H1 (cell line): ENCODE data around the gene FRMD6. TPM values are rescaled to one million over a fixed set of nuclear protein-coding genes. Genes with fewer than 3 reads are reported as not detected.

Experiments
- CTCF ChIA-PET: fragments of 300-600 bp; sonication (Branson Sonifier 250); formaldehyde crosslinking; loops from one replicate; lab custom pipeline; 2021; ENCODE audit not compliant: partially characterized antibody; lab: Charles Lee
- POLR2A ChIA-PET: fragments of 300-600 bp; sonication (Branson Sonifier 250); formaldehyde crosslinking; loops from one replicate; lab custom pipeline; 2021; ENCODE audit warnings: inconsistent platforms; ENCODE audit not compliant: partially characterized antibody; lab: Charles Lee
- DNase-seq, 2 experiments: peaks; one replicate each; pipeline versions ENCODE4 v3.0.0 to v3.0.0-alpha.2; 2010 to 2022; ENCODE audit warnings: low spot score in 2 of 2, low read depth in 1 of 2, mixed read lengths in 1 of 2
- FAIRE-seq: peaks from 2 replicates; lab custom pipeline; 2011; peaks lifted over from hg19 to GRCh38; lab: Jason Lieb, UNC
- H2AFZ ChIP-seq: 2 replicates; pipeline ENCODE4 v1.8.1; 2012; ENCODE audit warnings: low read length, inconsistent platforms
- H2AK5ac ChIP-seq: 2 replicates; pipeline ENCODE4 v1.6.1; 2013; ENCODE audit warnings: low read depth, low read length
- H2BK120ac ChIP-seq: replicated peaks from 2 replicates; pipeline ENCODE3; 2013; ENCODE audit warnings: low read depth, low read length, inconsistent platforms
- H2BK12ac ChIP-seq: 2 replicates; pipeline ENCODE4 v1.6.1; 2013; ENCODE audit warnings: low read depth, low read length
- H2BK15ac ChIP-seq: 2 replicates; pipeline ENCODE4 v1.6.1; 2013; ENCODE audit warnings: low read length
- H2BK20ac ChIP-seq: 2 replicates; pipeline ENCODE4 v1.6.1; 2013; ENCODE audit warnings: low read length
- H2BK5ac ChIP-seq: 2 replicates; pipeline ENCODE4 v1.6.1; 2013; ENCODE audit warnings: low read depth, low read length
- H3K14ac ChIP-seq: 2 replicates; pipeline ENCODE4 v1.6.1; 2013; ENCODE audit warnings: inconsistent platforms; ENCODE audit not compliant: insufficient read length
- H3K18ac ChIP-seq: 2 replicates; pipeline ENCODE4 v1.6.1; 2013; ENCODE audit warnings: low read length; ENCODE audit errors: extremely low read depth
- H3K23ac ChIP-seq: 2 replicates; pipeline ENCODE4 v1.6.1; 2013; ENCODE audit warnings: inconsistent platforms; ENCODE audit not compliant: insufficient read length
- H3K23me2 ChIP-seq: 2 replicates; pipeline ENCODE4 v1.6.1; 2013; ENCODE audit warnings: low read depth, low read length
- H3K27ac ChIP-seq: 2 replicates; pipeline ENCODE4 v1.6.1; 2011; ENCODE audit warnings: low read depth, low read length, inconsistent platforms
- H3K27me3 ChIP-seq, 4 experiments: replicated peaks in 1 of 4; 1 replicate in 1 of 4; 2 replicates in 3 of 4; pipeline versions ENCODE4 v1.6.1 to v1.8.1; 2011 to 2013; ENCODE audit warnings: low read length in 3 of 4, mild to moderate bottlenecking in 3 of 4, inconsistent platforms in 2 of 4, mixed read lengths in 2 of 4, moderate library complexity in 1 of 4; ENCODE audit not compliant: control insufficient read depth in 3 of 4, insufficient read depth in 3 of 4; ENCODE audit errors: extremely low read depth in 1 of 4
- H3K36me3 ChIP-seq, 4 experiments: 2 replicates each; pipeline versions ENCODE4 v1.6.1 to v1.8.1; 2011 to 2013; ENCODE audit warnings: mild to moderate bottlenecking in 4 of 4, low read length in 3 of 4, moderate library complexity in 2 of 4, control low read depth in 1 of 4, inconsistent platforms in 1 of 4; ENCODE audit not compliant: insufficient read depth in 4 of 4, control insufficient read depth in 2 of 4
- H3K4ac ChIP-seq: replicated peaks from 2 replicates; pipeline ENCODE3; 2013; ENCODE audit warnings: low read length, low read depth, mixed read lengths, inconsistent platforms; ENCODE audit not compliant: insufficient read length
- H3K4me1 ChIP-seq, 4 experiments: replicated peaks in 1 of 4; 1 replicate in 1 of 4; 2 replicates in 3 of 4; pipeline versions ENCODE4 v1.6.1 to v1.8.1; 2011 to 2013; ENCODE audit warnings: low read length in 3 of 4, inconsistent platforms in 2 of 4, mixed read lengths in 1 of 4; ENCODE audit not compliant: insufficient read depth in 4 of 4, control insufficient read depth in 3 of 4
- H3K4me2 ChIP-seq, 2 experiments: 2 replicates each; pipeline versions ENCODE4 v1.6.1 to v1.8.1; 2011 to 2013; ENCODE audit warnings: low read depth in 2 of 2, low read length in 2 of 2, control low read depth in 1 of 2, inconsistent platforms in 1 of 2, mild to moderate bottlenecking in 1 of 2; ENCODE audit not compliant: insufficient read depth in 1 of 2
- H3K4me3 ChIP-seq, 4 experiments: fragments of 200-600, 300-600 bp in 1 of 4; sonication (generic), shearing (Covaris generic), sonication (Bioruptor Twin) in 1 of 4; 2 replicates each; pipeline versions ENCODE4 v1.5.1 to v1.8.1; 2011 to 2016; ENCODE audit warnings: low read length in 4 of 4, low read depth in 3 of 4, control low read depth in 2 of 4, inconsistent platforms in 2 of 4, mild to moderate bottlenecking in 2 of 4, mixed read lengths in 1 of 4, moderate library complexity in 1 of 4; ENCODE audit not compliant: insufficient read depth in 2 of 4; ENCODE audit errors: extremely low read depth in 1 of 4
- H3K56ac ChIP-seq: replicated peaks from 2 replicates; pipeline ENCODE3; 2013; ENCODE audit warnings: low read depth, mild to moderate bottlenecking, mixed read lengths, low read length, inconsistent platforms; ENCODE audit not compliant: insufficient read length
- H3K79me1 ChIP-seq: 2 replicates; pipeline ENCODE4 v1.6.1; 2013; ENCODE audit warnings: low read depth, low read length, control low read depth
- H3K79me2 ChIP-seq, 2 experiments: 2 replicates each; pipeline versions ENCODE4 v1.6.1 to v1.8.1; 2012 to 2013; ENCODE audit warnings: low read length in 2 of 2, mild to moderate bottlenecking in 2 of 2, inconsistent platforms in 1 of 2; ENCODE audit not compliant: insufficient read depth in 2 of 2, control insufficient read depth in 1 of 2
- H3K9ac ChIP-seq, 4 experiments: replicated peaks in 1 of 4; 1 replicate in 1 of 4; 2 replicates in 3 of 4; pipeline versions ENCODE4 v1.6.1 to v1.8.1; 2011 to 2013; ENCODE audit warnings: low read depth in 3 of 4, low read length in 3 of 4, control low read depth in 2 of 4, mild to moderate bottlenecking in 2 of 4, moderate library complexity in 2 of 4, inconsistent platforms in 1 of 4; ENCODE audit errors: extremely low read depth in 1 of 4
- H3K9me3 ChIP-seq, 2 experiments: 2 replicates each; pipeline versions ENCODE4 v1.6.1 to v1.8.1; 2012 to 2013; ENCODE audit warnings: mild to moderate bottlenecking in 2 of 2, moderate library complexity in 2 of 2, control low read depth in 1 of 2, inconsistent platforms in 1 of 2, low read depth in 1 of 2, low read length in 1 of 2, mixed read lengths in 1 of 2; ENCODE audit not compliant: insufficient read depth in 2 of 2
- H4K20me1 ChIP-seq, 2 experiments: replicated peaks in 1 of 2; 2 replicates each; pipeline versions ENCODE3 to v1.8.1; 2011 to 2013; ENCODE audit warnings: inconsistent platforms in 2 of 2, low read length in 2 of 2, mild to moderate bottlenecking in 1 of 2; ENCODE audit not compliant: insufficient read depth in 2 of 2, control insufficient read depth in 1 of 2
- H4K5ac ChIP-seq: 2 replicates; pipeline ENCODE4 v1.6.1; 2013; ENCODE audit warnings: low read length, low read depth, mixed read lengths, inconsistent platforms; ENCODE audit not compliant: insufficient read length
- H4K8ac ChIP-seq: 2 replicates; pipeline ENCODE4 v1.8.0; 2013; ENCODE audit warnings: mild to moderate bottlenecking, moderate library complexity, low read length, inconsistent platforms; ENCODE audit not compliant: insufficient read depth; ENCODE audit errors: extremely low read depth
- H4K91ac ChIP-seq: replicated peaks from 2 replicates; pipeline ENCODE3; 2013; ENCODE audit warnings: low read length, mixed read lengths, inconsistent platforms; ENCODE audit not compliant: insufficient read length
- CEBPB ChIP-seq: IDR thresholded peaks from 2 replicates; pipeline ENCODE4 v1.6.1; 2012; ENCODE audit warnings: low read depth, low read length
- EZH2 ChIP-seq: fragments of 200-600 bp; sonication (generic); IDR thresholded peaks from 2 replicates; pipeline ENCODE4 v1.7.1; 2012; ENCODE audit warnings: low read depth, mild to moderate bottlenecking, moderate library complexity, low read length, inconsistent platforms; ENCODE audit not compliant: severe bottlenecking
- GABPA ChIP-seq: IDR thresholded peaks from 2 replicates; pipeline ENCODE4 v1.6.1; 2011; ENCODE audit warnings: mild to moderate bottlenecking, low read length, moderate library complexity, borderline replicate concordance; ENCODE audit not compliant: insufficient read depth
- HDAC2 ChIP-seq, 2 experiments: fragments of 300-600 bp in 1 of 2; sonication (generic) in 1 of 2; IDR thresholded peaks; 2 replicates each; pipeline ENCODE4 v1.6.1; 2011 to 2012; ENCODE audit warnings: low read depth in 2 of 2, low read length in 2 of 2, mild to moderate bottlenecking in 2 of 2, moderate library complexity in 2 of 2, borderline replicate concordance in 1 of 2, inconsistent platforms in 1 of 2
- KDM5A ChIP-seq: fragments of 200-600 bp; IDR thresholded peaks from 2 replicates; pipeline ENCODE4 v1.7.1; 2012; ENCODE audit warnings: mild to moderate bottlenecking, low read length, inconsistent platforms, mixed read lengths
- NANOG ChIP-seq: IDR thresholded peaks from 2 replicates; pipeline ENCODE4 v1.6.1; 2011; ENCODE audit warnings: low read length, low read depth, mild to moderate bottlenecking, inconsistent platforms; ENCODE audit not compliant: insufficient read depth, poor library complexity, severe bottlenecking
- NRF1 ChIP-seq: IDR thresholded peaks from 2 replicates; pipeline ENCODE4 v1.6.1; 2011; ENCODE audit warnings: mild to moderate bottlenecking, low read depth, low read length, improper control_type of control experiment
- PHF8 ChIP-seq: fragments of 200-600 bp; sonication (generic); conservative IDR thresholded peaks from 2 replicates; pipeline ENCODE4 v1.7.1; 2012; ENCODE audit warnings: low read depth, mild to moderate bottlenecking, inconsistent platforms, low read length, moderate library complexity
- SAP30 ChIP-seq: fragments of 300-600 bp; sonication (generic); IDR thresholded peaks from 2 replicates; pipeline ENCODE4 v1.7.1; 2012; ENCODE audit warnings: low read length, moderate library complexity, mild to moderate bottlenecking, inconsistent platforms; ENCODE audit not compliant: insufficient read depth, insufficient replicate concordance
- SUZ12 ChIP-seq: fragments of 200-600 bp; sonication (generic); IDR thresholded peaks from 2 replicates; pipeline ENCODE4 v1.6.1; 2012; ENCODE audit warnings: mild to moderate bottlenecking, inconsistent platforms, low read length, moderate library complexity, mixed read lengths
- WGBS, 2 experiments: shearing (Covaris generic) in 1 of 2; methylation state at CpG; one replicate each; pipeline versions ENCODE4 v1.1.6 to v1.1.7; 2013 to 2015; ENCODE audit warnings: low lambda C conversion rate in 2 of 2, mixed read lengths in 2 of 2, inconsistent platforms in 1 of 2, low coverage in 1 of 2, missing lambda C conversion rate in 1 of 2; ENCODE audit not compliant: insufficient replicate concordance in 2 of 2, insufficient coverage in 1 of 2, insufficient read length in 1 of 2; ENCODE audit errors: extremely low coverage in 1 of 2, missing lambda C conversion rate in 1 of 2; 5-methylcytosine and 5-hydroxymethylcytosine counted together
- polyA plus RNA-seq, 7 experiments: library from polyadenylated mRNA; depleted of rRNA in 3 of 7; stranded (reverse) in 5 of 7; unstranded in 2 of 7; fragments of >200 nt in 5 of 7; fragments of 200-250 nt in 2 of 7; gene quantifications; 1 replicate in 5 of 7; 2 replicates in 1 of 7; 4 replicates in 1 of 7; pipeline versions ENCODE4 v1.2.1 to v1.2.3, GENCODE V29; 2011 to 2013; ENCODE audit warnings: missing spikeins in 2 of 7, mixed read lengths in 2 of 7
- total RNA-seq: library from RNA; stranded (reverse); fragmentation: NEBNext Ultra II Directional; extraction: Animal tissue kit (Norgen Biotek cat#: 25700); gene quantifications from 2 replicates; pipeline ENCODE4 v1.2.1, GENCODE V29; 2021

Gene FRMD6
- total and polyA plus RNA-seq, 2 of the 8 experiments (the other 6 are each of a cell fraction or from before 2014, with no cell fraction given): 5.4 to 23.7 TPM

- Histone ChIP-seq H3K4me2 (0 out of 4 replicates have a peak overlapping the region, but pooled peaks of 1 of the 2 experiments have one; percentile 2), H3K79me1 (no peaks in the 10 kb centered on the region), H3K9ac (no peak overlapping the region), H3K4me1 (peaks cover 0 to 7% (median 1%) of the 10 kb centered on the region in 4 experiments; a peak in 4 of 7 replicates), H3K23ac (no peak overlapping the region), H2AK5ac (no peak overlapping the region), H3K23me2 (no peaks in the 10 kb centered on the region), H3K36me3 (peaks cover 0 to 9% (median 7%) of the 10 kb centered on the region in 4 experiments; a peak in 5 of 8 replicates), H3K79me2 (no peaks in the 10 kb centered on the region), H3K27ac (no peak overlapping the region), H3K27me3 (no peaks in the 10 kb centered on the region), H4K5ac (no peak overlapping the region), H3K4me3 (no peak overlapping the region), H3K14ac (no peak overlapping the region), H2BK120ac (no peak overlapping the region), H3K56ac (no peak overlapping the region), H2AFZ (no peak overlapping the region), H4K91ac (no peak overlapping the region), H3K4ac (no peak overlapping the region), H2BK5ac (no peak overlapping the region), H4K20me1 (no peaks in the 10 kb centered on the region), H3K18ac (no peak overlapping the region), H4K8ac (no peak overlapping the region), H2BK20ac (no peak overlapping the region), H2BK15ac (no peak overlapping the region), H2BK12ac (no peak overlapping the region), H3K9me3 (no peaks in the 10 kb centered on the region)
- no peak for FAIRE-seq
- DNase-seq: no peak
- CTCF ChIA-PET: interaction anchor here (0.7 to 2.3 kb wide), 7 partner anchors 60 to 433 kb away, joined by 3 to 8 read pairs (median 4); partner anchors contain the start of gene FRMD6
- TF ChIP-seq GABPA (no peak), CEBPB (no peak), NANOG (no peak), NRF1 (no peak), SUZ12 (no peak), PHF8 (no peak), SAP30 (no peak), HDAC2 (IDR thresholded peaks at IDR 0.05; ENCODE audit: borderline replicate concordance in 1 of 2, low read depth in 2 of 2, low read length in 2 of 2) (no peak), KDM5A (no peak), EZH2 (no peak)
- POLR2A ChIA-PET: no interaction called here
- WGBS, 2 experiments: 70% methylated on average over 2 of the region's 2 CpGs; no CpG with 5 or more reads in 1 of the 2 experiments
Observed at GRCh38 chr14:51715742-51716141, 64.0 kb downstream of the FRMD6 start.
